Measurements from ENCODE around the gene IL4R. TPM values are rescaled to one million over a fixed set of nuclear protein-coding genes. Genes with fewer than 3 reads are reported as not detected.

The IL4R gene
- total RNA-seq, 1 experiment from 2014 or later: 28.6 TPM

GRCh38 chr16:27301236-27301861 is 12.4 kb upstream of the IL4R start:
- Histone ChIP-seq H3K56ac (ENCODE audit: insufficient read length, low read depth, low read length) (no peak overlapping the region), H3K79me2 (ENCODE audit: insufficient read depth, low read length) (no peaks in the 10 kb centered on the region), H4K20me1 (ENCODE audit: control insufficient read depth, insufficient read depth, insufficient read length) (peaks cover 2% of the 10 kb centered on the region), H3K9me3 (ENCODE audit: control insufficient read depth, low read depth, low read length) (no peaks in the 10 kb centered on the region), H4K91ac (ENCODE audit: insufficient read length, low read depth, low read length) (no peak overlapping the region), H2AFZ (ENCODE audit: low read length) (no peak overlapping the region), H4K5ac (ENCODE audit: insufficient read length, low read depth, low read length) (no peak overlapping the region), H2BK20ac (ENCODE audit: low read depth, low read length, poor library complexity, severe bottlenecking) (no peak overlapping the region), H2BK120ac (ENCODE audit: low read depth, low read length, poor library complexity, severe bottlenecking) (no peak overlapping the region), H3K4me1 (ENCODE audit: insufficient read depth, low read length) (no peaks in the 10 kb centered on the region), H3K14ac (ENCODE audit: insufficient read depth, low read length) (no peak overlapping the region), H3K27me3 (ENCODE audit: insufficient read depth, low read length) (no peaks in the 10 kb centered on the region), H2BK15ac (ENCODE audit: low read depth, low read length) (no peak overlapping the region), H3K27ac (ENCODE audit: insufficient read length, low read depth, low read length) (no peak overlapping the region), H3K9ac (ENCODE audit: extremely low read depth, insufficient read length, low read length) (no peak overlapping the region), H4K8ac (replicated peaks; ENCODE audit: insufficient read length, low read depth, low read length) (no peak overlapping the region), H3T11ph (ENCODE audit: low read length) (no peak overlapping the region), H2BK12ac (ENCODE audit: insufficient read length, low read depth, low read length) (no peak overlapping the region), H3K23ac (ENCODE audit: insufficient read length, low read depth, low read length) (no peak overlapping the region), H3K18ac (ENCODE audit: insufficient read length, low read depth, low read length) (no peak overlapping the region), H3K4me2 (ENCODE audit: insufficient read depth, insufficient read length, low read length) (no peak overlapping the region), H3K79me1 (ENCODE audit: insufficient read depth, low read depth, low read length, poor library complexity, severe bottlenecking) (no peaks in the 10 kb centered on the region), H3K4ac (ENCODE audit: low read depth, low read length) (no peak overlapping the region), H2BK5ac (ENCODE audit: insufficient read length, low read length) (no peak overlapping the region), H3K23me2 (ENCODE audit: insufficient read length, low read depth, low read length, poor library complexity, severe bottlenecking) (no peaks in the 10 kb centered on the region), H2AK5ac (ENCODE audit: insufficient read length, low read length) (no peak overlapping the region)
- Mint-ChIP-seq H3K27ac (no peak overlapping the region), H3K4me1 (peaks cover 9% of the 10 kb centered on the region in 2 experiments), H3K36me3 (ENCODE audit: insufficient read depth in 1 of 3, low read depth in 3 of 3) (peaks cover 0 to 5% (median under 1%) of the 10 kb centered on the region in 3 experiments; a peak in 3 of 7 replicates), H3K4me3 (no peak overlapping the region), H3K27me3 (ENCODE audit: low read depth) (peaks cover 4% of the 10 kb centered on the region), H3K9me3 (peaks cover 3 to 5% of the 10 kb centered on the region in 2 experiments; a peak in 2 of 5 replicates)
- WGBS (ENCODE audit: extremely low coverage, insufficient read length, low lambda C conversion rate): no CpG with 5 or more reads among the region's 3 CpGs
- TF ChIP-seq CTCF (conservative IDR thresholded peaks at IDR 0.05): no peak
- no peak for DNase-seq
